ENCODE results near the gene SLC29A3.

GRCh38 chr10:71302451-71302850, 16.6 kb upstream of the SLC29A3 start:
- TF ChIP-seq CTCF (conservative IDR thresholded peaks at IDR 0.05; ENCODE audit: low read depth in 2 of 2) = no peak
- no peak for TF ChIP-seq JUNB (IDR thresholded peaks at IDR 0.05; ENCODE audit: unreplicated experiment)
- no peak for TF ChIP-seq REST (IDR thresholded peaks at IDR 0.05; ENCODE audit: unreplicated experiment)
- no peak for TF ChIP-seq EZH2phosphoT487 (IDR thresholded peaks at IDR 0.05; ENCODE audit: unreplicated experiment)
- no peak for TF ChIP-seq POLR2AphosphoS5 (IDR thresholded peaks at IDR 0.05; ENCODE audit: low read depth)
- TF ChIP-seq EZH2 (IDR thresholded peaks at IDR 0.05; ENCODE audit: low read depth, unreplicated experiment) = no peak
- no peak for TF ChIP-seq CREB1 (CRISPR knock-in tag; IDR thresholded peaks at IDR 0.05; ENCODE audit: low read depth)
- no peak for TF ChIP-seq ZNF114 (CRISPR knock-in tag; IDR thresholded peaks at IDR 0.05)
- TF ChIP-seq ETS1 (IDR thresholded peaks at IDR 0.05) = no peak
- no peak for TF ChIP-seq NANOG (IDR thresholded peaks at IDR 0.05; ENCODE audit: borderline replicate concordance)
- no peak for TF ChIP-seq ZNF331 (CRISPR knock-in tag; IDR thresholded peaks at IDR 0.05; ENCODE audit: low read depth)
- no peak for TF ChIP-seq ZNF462 (CRISPR knock-in tag; IDR thresholded peaks at IDR 0.05)
- TF ChIP-seq STAT1 (IDR thresholded peaks at IDR 0.05; ENCODE audit: unreplicated experiment) = no peak

Data from GM23338 (cell line).